Measurements from ENCODE around the gene PTPRS.

Gene PTPRS

DNA sequence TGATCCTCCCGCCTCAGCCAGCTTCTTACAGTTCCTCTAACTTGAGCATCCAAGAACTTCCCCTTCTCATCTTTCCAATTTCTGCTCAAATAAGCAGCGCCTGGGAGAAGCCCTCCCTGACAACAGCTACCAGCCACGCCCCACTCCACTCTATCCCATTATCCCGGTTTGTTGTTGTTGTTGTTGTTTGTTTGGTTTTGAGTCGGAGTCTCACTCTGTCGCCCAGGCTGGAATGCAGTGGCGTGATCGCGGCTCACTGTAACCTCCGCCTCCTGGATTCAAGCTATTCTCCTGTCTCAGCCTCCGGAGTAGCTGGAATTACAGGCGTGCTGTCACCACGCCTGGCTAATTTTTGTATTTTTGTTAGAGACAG, 822 bp upstream of the PTPRS start:
- no peak for ATAC-seq
- H3K27ac Mint-ChIP-seq: peak overlapping the region in 1 of 2 donors; percentile 91
- DNase-seq: no peak
- H3K27me3 Mint-ChIP-seq: peaks cover 70% of the 10 kb centered on the region
- peak overlapping the region; percentile 62 to 70 for H3K4me3 Mint-ChIP-seq
- peaks cover 33% of the 10 kb centered on the region for H3K4me1 Mint-ChIP-seq
- H3K9me3 Mint-ChIP-seq: peaks cover 0 to under 1% of the 10 kb centered on the region in 2 donors

DNA sequence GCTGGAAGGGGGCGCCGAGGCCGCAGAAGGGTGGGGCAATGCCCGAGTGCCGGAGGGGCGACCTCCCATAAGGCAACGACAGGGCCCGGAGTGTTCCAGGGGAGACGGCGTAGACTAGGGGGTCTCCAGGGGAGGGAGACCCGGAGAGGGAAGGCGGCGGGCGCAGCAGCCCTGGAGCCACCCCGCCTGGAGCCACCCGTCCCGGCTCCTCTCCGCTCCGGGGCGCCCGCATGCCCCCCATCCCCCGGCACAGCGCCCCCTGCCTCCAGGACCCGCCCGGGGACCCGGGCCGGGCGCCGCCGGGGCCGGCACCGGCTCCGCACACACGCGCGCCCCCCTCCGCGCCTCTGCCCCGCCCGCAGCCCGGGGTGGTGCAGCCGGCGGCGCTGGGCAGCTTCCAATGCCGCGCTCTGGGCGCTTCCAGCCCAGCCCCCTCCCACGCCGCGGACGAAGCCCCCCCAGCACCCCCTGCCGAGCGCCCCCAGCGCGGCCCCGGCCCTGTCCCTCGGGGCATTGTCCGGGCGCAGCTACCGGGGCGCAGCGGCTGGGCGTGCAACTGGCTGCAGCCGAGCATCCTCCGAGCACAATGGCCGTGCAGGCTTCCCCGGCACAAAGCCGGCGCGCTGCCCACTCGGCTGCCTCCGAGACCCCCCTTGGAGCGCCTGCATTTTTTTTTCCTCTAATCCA, 519 bp downstream of the PTPRS start:
- Mint-ChIP-seq H3K4me1 (peaks cover 38% of the 10 kb centered on the region), H3K4me3 (peak overlapping the region; percentile 69 to 86), H3K9me3 (no peaks in the 10 kb centered on the region), H3K27me3 (peaks cover 80% of the 10 kb centered on the region), H3K27ac (no peak overlapping the region)
- DNase-seq (peak in 1 of 2 donors; percentile 42), ATAC-seq (peak; percentile 54)

DNA sequence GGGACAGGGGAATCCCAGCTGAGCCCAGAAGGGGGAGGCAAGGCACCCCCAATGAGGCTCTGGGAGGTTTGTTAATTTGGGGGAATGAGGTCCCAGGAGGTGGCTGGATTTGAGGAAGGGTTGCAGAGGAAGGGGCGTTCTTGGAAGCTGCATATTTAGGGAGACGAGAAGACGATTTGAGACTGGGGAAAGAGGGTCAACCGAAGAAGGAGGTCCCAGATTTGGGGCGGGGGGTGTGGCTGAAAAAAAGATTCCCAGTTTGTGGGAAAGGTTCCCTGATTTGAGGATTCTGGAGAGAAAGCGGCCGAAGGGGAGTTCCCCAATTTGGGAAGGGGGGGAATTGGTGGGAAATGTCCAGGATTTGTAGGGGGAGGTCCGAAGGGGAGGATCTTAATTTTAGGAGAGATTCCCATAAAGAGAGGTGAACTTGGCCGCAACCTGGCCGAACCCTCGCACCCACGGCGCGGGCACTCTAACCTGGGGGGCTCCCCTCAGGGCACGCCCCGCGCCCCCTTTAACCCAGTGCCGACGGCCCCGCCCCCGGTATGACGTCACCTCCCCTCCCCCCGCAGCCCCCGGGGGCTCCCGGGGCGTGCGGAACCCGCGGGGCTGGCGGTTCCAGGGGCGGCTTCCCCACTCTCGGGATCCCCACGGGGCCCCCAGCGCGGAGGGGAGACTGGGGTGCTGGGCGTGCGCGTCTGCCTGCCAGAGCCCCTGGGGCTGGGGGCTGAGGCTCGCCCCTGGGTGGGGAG, 1.2 kb downstream of the PTPRS start:
- Mint-ChIP-seq H3K27me3 (peaks cover 82% of the 10 kb centered on the region), H3K4me3 (peak overlapping the region; percentile 78 to 84), H3K27ac (peak overlapping the region; percentile 66 to 91), H3K9me3 (no peaks in the 10 kb centered on the region), H3K4me1 (peaks cover 39% of the 10 kb centered on the region)
- ATAC-seq: no peak
- DNase-seq: no peak

DNA sequence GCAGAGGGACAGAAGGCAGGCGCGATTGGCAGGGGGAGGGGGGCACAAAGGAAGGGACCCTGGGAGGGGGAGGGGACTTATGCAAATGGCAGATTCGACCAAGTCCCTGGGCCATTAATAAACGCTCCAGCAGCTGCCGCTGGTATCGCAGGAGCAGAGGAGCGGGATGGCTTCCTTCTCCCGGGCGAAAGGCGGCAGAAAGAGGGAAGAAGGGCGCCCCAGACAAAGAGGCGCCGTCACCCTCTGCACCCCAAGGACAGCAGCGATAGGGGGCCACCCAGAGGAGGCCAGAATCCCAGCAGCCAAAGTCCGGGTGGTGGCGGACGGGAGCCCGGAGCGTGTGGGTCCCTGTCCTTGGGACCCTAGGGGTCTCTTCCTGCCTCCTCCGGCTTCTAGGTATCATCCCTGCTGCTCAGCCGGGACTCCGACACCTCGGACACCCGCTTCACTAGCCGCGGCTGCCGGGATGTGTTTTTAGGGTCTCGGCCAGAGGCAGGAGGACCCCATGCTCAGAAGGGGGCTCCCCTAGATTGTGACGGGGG, 1.9 kb downstream of the PTPRS start:
- no peaks in the 10 kb centered on the region for H3K9me3 Mint-ChIP-seq
- no peak for ATAC-seq
- peak overlapping the region; percentile 66 to 91 for H3K27ac Mint-ChIP-seq
- H3K27me3 Mint-ChIP-seq: peaks cover 87% of the 10 kb centered on the region
- H3K4me3 Mint-ChIP-seq: peak overlapping the region; percentile 78 to 84
- peaks cover 39% of the 10 kb centered on the region for H3K4me1 Mint-ChIP-seq
- DNase-seq: no peak

DNA sequence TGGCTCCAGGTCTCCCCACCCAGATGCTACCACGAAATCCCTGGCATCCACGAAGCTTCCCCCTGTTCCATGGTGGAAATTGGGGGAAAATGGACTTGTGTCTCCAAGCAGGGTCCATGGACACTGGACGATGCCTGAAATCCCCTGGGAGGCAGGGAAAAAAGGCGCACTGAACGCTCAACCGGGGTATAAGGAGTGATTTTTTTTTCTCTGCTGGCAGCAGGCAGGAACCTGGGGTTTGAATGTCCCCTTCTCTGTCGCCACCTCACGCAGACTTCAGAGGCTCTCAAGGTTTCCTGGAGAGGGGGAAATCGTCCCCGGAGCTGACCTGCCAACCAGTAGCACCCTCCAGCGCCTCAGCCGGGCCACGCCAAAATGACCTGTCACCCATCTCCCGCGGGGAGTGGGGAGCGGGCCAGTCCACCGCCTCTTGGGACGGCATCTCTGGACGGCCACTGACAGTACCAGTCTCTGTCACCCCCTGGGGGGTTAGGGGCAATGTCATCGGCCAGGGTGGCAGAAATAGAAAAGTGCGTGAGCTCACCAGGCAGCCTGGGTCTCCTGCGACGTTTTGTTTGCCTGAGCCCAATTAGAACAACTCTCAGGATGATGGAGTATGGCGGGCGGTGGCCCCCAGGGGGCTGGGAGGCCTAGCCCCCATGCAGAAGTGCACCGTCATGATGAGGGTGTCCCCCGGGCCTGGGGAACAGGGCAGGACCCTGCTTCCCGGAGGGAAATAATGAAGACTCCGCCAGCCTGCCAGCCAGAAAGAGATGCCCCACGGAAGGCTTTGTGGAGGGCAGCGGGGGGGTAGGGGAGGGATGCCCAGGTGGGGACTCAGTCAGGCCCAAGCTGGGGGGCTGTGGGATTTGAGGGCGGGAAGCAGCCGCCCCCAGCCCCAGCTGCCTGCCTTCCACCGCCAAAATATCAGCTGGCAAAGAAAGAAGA, 2.6 kb downstream of the PTPRS start:
- ATAC-seq (no peak), DNase-seq (no peak)
- Mint-ChIP-seq H3K27ac (no peak overlapping the region), H3K4me1 (peaks cover 39% of the 10 kb centered on the region), H3K4me3 (peak overlapping the region in 1 of 2 donors; percentile 78), H3K27me3 (peaks cover 90% of the 10 kb centered on the region), H3K9me3 (no peaks in the 10 kb centered on the region)

DNA sequence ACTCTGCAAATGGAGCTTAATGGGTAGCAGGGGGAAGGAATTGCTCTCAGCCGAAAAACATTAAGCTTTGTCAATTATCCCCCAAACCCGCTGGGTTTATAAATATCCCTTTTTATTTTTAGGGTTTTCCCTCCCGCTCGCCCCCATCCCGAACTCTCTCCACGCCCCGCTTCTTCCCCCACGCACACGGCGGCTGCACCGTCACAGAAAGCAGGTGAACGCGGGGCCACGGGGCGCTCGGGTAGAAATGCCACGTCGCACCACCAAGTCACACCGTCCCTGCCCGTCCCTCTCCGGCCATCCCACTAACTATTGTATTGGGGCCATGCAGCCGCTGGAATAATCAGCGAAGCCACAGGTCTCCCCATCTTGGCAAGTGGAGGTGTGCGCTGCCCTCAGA, 3.5 kb downstream of the PTPRS start:
- Mint-ChIP-seq H3K9me3 (no peaks in the 10 kb centered on the region), H3K4me3 (no peak overlapping the region), H3K27me3 (peaks cover 85% of the 10 kb centered on the region), H3K4me1 (peaks cover 39% of the 10 kb centered on the region), H3K27ac (no peak overlapping the region)
- DNase-seq: no peak
- ATAC-seq: no peak

DNA sequence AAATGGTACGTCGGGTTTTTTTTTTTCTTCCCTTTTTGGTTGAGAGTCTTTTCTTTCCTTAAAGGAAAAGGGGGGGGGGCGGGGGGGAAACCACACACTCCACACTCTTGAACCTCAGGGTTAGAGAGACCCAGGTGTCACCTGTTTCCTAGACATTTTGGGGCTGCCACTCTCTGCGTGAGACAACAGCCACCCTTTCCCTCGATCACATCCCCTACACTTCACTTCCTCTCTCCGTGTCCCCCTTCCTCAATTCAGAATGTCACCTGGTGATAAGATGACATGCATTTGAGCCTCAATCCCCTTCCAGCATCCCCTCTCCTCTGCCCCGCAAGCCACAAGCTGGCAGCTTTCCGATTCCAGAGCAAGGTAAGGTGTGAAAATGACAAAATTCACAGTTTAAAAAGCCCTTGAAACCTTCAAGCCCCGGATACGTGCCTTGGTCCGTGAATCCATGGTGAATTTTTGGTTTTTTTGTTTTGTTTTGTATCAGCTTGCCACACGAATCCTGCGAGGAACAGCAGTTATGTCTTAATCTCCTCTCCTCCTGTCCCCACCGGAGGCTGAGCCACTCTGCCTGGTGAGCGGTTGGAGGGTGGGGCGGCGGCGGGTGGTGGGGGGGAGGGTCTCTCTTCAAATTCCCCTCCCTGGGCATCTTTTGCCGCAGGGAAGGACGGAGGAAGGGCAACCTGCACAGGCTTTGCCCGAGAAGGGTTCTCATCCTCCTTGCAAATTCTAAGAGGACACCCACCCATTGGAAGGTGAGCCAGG, 4.2 kb downstream of the PTPRS start:
- Mint-ChIP-seq H3K27ac (no peak overlapping the region), H3K9me3 (no peaks in the 10 kb centered on the region), H3K4me1 (peaks cover 36% of the 10 kb centered on the region), H3K4me3 (peak overlapping the region in 1 of 2 donors; percentile 25), H3K27me3 (peaks cover 77% of the 10 kb centered on the region)
- ATAC-seq (no peak), DNase-seq (no peak)

DNA sequence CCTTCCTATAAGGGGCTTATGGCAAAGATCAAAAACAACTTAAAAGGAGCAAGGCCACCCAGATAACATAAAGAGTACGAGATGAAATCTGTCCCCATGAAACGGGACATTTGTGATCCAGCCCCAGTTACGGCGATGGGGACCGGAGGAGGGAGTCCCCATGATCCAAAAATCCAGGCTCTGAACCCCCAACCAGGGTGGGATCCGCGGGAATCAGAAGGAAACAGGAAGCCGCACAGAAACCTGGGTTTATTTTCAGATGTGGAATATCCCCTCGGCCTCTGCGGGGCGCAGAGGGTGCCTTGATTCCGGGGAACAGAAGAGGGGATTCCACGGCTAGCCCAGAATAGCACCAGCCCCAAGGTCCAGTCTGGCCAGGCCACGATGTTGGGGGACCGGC, 5.0 kb downstream of the PTPRS start:
- no peak for DNase-seq
- H3K4me1 Mint-ChIP-seq: peaks cover 33% of the 10 kb centered on the region
- H3K9me3 Mint-ChIP-seq: no peaks in the 10 kb centered on the region
- H3K27me3 Mint-ChIP-seq: peaks cover 73% of the 10 kb centered on the region
- H3K4me3 Mint-ChIP-seq: no peak overlapping the region
- no peak for ATAC-seq
- no peak overlapping the region for H3K27ac Mint-ChIP-seq

DNA sequence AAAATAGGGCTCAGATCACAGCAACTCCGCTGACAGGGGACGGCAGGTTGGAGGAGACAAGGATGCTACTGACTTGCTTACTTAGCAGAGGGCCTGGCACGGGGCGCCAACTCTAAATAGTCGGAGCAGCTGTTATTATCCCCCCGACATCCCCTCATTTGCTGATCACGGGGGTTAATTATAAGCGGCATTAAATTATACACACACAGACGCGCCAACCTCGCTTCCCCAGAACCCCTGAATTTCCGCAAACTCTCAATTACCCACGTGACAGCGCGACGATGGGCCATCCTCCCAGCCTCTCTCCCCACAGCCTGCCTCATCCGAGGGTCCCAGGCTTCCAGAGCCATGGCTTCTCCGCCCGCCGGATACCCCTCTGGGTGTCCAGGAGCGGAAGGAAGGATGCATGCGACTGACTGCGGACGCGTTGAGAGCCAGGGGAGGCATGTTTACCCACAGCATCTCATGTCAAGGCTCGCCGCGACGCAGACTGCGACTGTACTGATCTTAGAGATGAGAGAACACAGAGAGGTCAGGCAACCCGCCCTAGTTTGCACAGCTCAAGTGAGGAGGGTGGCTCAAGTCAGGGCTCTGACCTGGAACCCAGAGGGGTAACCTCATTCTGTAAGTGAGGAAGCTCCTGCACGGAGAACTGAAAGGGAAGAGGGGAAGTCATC, 5.7 kb downstream of the PTPRS start:
- H3K27me3 Mint-ChIP-seq: peaks cover 74% of the 10 kb centered on the region
- no peak for DNase-seq
- H3K27ac Mint-ChIP-seq: no peak overlapping the region
- H3K9me3 Mint-ChIP-seq: no peaks in the 10 kb centered on the region
- peaks cover 33% of the 10 kb centered on the region for H3K4me1 Mint-ChIP-seq
- H3K4me3 Mint-ChIP-seq: no peak overlapping the region
- ATAC-seq: no peak

DNA sequence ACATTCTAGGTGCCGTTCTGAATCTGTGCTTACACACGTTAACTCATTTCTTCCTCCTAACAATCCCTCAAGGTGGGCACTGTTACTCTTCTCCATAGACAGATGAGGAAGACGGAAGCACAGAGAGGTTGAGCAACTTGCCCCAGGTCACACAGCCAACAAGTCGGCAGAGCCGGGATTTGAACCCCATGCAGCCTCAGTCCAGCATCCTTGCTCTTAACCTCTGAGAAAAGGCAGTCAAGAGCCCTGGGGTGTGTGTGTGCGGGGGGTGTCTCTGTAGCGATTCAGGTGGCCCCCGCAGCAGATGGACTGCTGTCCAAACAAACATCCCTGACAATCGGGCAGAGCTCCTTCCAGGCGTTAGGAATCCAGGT, 6.3 kb downstream of the PTPRS start:
- ATAC-seq (no peak), DNase-seq (no peak)
- H3K4me1 Mint-ChIP-seq: peaks cover 32% of the 10 kb centered on the region
- no peak overlapping the region for H3K27ac Mint-ChIP-seq
- peaks cover 71% of the 10 kb centered on the region for H3K27me3 Mint-ChIP-seq
- H3K9me3 Mint-ChIP-seq: no peaks in the 10 kb centered on the region
- H3K4me3 Mint-ChIP-seq: no peak overlapping the region

DNA sequence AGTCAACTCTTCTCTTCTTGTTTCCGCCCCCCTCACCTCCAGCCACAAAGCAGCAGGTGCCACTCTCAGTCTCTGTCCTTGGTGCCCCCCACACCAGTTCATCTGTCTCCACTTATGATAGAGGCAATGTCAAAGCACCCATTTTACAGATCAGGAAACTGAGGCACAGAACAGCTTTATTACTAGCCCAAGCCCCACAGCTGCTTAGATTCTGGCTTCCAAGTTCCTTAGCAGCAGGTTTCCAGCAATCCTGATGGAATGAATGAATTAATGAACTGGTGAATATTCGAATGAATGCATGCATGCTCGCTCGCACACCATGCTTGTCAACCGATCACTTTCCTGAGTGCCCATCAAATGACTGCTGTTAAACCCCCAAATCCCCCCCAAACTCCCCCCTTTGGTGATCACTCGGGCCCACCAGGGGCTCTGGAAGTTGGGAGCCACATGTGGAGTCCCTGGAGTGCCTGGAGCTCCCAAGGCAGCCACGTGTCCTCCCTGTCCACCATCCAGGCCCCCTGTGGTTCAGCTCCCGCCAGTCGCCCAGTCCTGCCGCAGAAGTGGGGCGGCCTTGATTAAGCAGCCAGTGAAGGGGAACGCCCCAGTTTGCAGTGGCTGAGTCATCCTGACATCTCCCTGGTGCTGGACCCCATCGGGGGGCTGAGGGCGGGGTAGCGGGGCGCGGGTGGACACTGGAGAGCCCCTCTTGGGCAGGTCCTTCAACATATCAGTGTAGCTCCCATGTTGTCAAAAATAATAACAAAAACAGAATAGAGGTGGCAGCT, 6.8 kb downstream of the PTPRS start:
- Mint-ChIP-seq H3K4me3 (no peak overlapping the region), H3K9me3 (no peaks in the 10 kb centered on the region), H3K27me3 (peaks cover 71% of the 10 kb centered on the region), H3K27ac (no peak overlapping the region), H3K4me1 (peaks cover 26% of the 10 kb centered on the region)
- DNase-seq (no peak), ATAC-seq (no peak)

DNA sequence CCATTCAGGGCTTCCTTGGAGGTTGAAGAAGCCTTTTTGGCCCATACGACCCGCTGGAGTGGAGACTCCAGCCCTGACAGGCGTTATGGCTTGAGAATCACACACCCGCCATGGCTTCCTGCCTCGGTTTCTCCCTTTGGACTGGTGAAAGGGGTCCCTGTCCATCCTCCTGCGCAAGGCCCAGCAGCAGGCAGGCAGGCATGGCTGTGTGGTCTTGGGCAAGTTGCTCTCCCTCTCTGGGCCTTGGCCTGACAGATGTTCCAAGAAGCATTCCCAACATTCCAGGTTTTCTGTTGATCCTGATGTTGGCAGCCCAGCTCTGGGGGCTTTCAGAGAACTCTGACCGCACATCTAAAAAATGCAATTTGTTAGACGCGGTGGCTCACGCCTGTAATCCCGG, 8.1 kb downstream of the PTPRS start:
- no peaks in the 10 kb centered on the region for H3K9me3 Mint-ChIP-seq
- no peak overlapping the region for H3K4me3 Mint-ChIP-seq
- H3K4me1 Mint-ChIP-seq: peaks cover 17% of the 10 kb centered on the region
- no peak for DNase-seq
- H3K27ac Mint-ChIP-seq: no peak overlapping the region
- ATAC-seq: no peak
- peaks cover 71% of the 10 kb centered on the region for H3K27me3 Mint-ChIP-seq

DNA sequence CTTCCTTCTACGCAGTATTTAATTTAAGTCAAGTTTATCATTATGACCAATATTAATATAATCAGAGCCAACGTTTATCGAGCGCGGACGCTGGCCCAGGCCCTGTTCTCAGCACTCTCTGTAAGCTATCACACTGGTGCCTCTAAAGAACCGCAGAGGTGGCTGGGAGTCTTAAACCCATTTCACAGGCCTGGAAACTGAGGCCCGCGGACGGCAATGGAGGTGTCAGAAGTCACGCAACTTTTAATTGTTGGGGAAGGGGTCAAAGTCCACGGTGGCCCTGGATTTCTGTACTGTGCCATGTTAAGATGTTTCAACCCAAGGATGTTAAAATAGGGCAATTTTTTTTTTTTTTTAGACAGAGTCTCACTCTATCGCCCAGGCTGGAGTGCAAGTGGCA, 8.8 kb downstream of the PTPRS start:
- no peak overlapping the region for H3K4me3 Mint-ChIP-seq
- no peaks in the 10 kb centered on the region for H3K9me3 Mint-ChIP-seq
- DNase-seq (no peak), ATAC-seq (no peak)
- peaks cover 17% of the 10 kb centered on the region for H3K4me1 Mint-ChIP-seq
- H3K27ac Mint-ChIP-seq: no peak overlapping the region
- H3K27me3 Mint-ChIP-seq: peaks cover 71% of the 10 kb centered on the region

DNA sequence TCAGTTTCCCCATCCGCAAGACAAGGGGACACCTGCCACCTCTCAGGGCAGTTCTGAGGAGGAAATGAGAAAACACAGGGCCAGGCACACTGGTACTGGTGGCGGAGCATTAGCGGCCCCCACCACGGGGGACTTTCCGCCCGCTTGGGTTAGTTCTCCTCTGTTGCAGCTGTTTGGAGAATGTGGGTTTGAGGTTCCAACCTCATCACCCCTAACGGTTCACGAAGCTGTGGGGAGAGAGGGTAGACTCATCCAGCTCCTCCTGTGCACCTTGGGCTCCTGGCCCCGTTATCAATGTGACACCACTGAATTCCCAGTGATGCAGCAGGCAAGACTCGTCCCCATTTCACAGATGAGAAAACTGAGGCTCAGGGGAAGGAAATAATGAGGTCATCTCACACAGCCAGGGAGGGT, 10.3 kb downstream of the PTPRS start:
- DNase-seq (no peak), ATAC-seq (no peak)
- Mint-ChIP-seq H3K4me3 (no peak overlapping the region), H3K4me1 (peaks cover 3% of the 10 kb centered on the region), H3K9me3 (peaks cover 0 to under 1% of the 10 kb centered on the region in 2 donors), H3K27me3 (peaks cover 65% of the 10 kb centered on the region), H3K27ac (no peak overlapping the region)

Data from stimulated activated naive CD8-positive, alpha-beta T cell treated with anti-CD3 and anti-CD28 coated beads, Interleukin-15, amount 100 ng/mL, for 72 hours (primary cell).